Smooth muscle cell (in vitro differentiated cells): ENCODE results near the gene GABRA6. TPM values are rescaled to one million over a fixed set of nuclear protein-coding genes. Genes with fewer than 3 reads are reported as not detected.

ENCODE experiments used
- DNase-seq: peaks from one replicate; lab custom pipeline; 2025; ENCODE audit not compliant: unreplicated experiment; lab: John Stamatoyannopoulos, UW
- H2AFZ ChIP-seq: fragments of 200-600 bp; sonication (generic); 2 replicates; pipeline ENCODE4 v1.6.0; 2016; ENCODE audit warnings: antibody characterized with exemption, low read depth, mild to moderate bottlenecking
- H3F3A ChIP-seq: fragments of 200-600 bp; sonication (generic); 2 replicates; pipeline ENCODE4 v1.6.0; 2017; ENCODE audit warnings: antibody characterized with exemption, low read depth
- H3K27ac ChIP-seq: fragments of 200-600 bp; sonication (generic); 2 replicates; pipeline ENCODE4 v1.5.1; 2016; ENCODE audit warnings: low read depth, mild to moderate bottlenecking
- H3K27me3 ChIP-seq: fragments of 200-600 bp; sonication (generic); 2 replicates; pipeline ENCODE4 v1.6.1; 2016; ENCODE audit warnings: low read depth, mild to moderate bottlenecking
- H3K36me3 ChIP-seq: fragments of 200-600 bp; sonication (generic); 2 replicates; pipeline ENCODE4 v1.5.1; 2016; ENCODE audit warnings: low read depth
- H3K4me1 ChIP-seq: fragments of 200-600 bp; sonication (generic); 2 replicates; pipeline ENCODE4 v1.5.1; 2016; ENCODE audit warnings: low read depth
- H3K4me2 ChIP-seq: fragments of 200-600 bp; sonication (generic); 2 replicates; pipeline ENCODE4 v1.6.0; 2016; ENCODE audit warnings: mild to moderate bottlenecking
- H3K4me3 ChIP-seq: fragments of 200-600 bp; sonication (generic); 2 replicates; pipeline ENCODE4 v1.5.1; 2016; ENCODE audit warnings: mild to moderate bottlenecking
- H3K79me2 ChIP-seq: fragments of 200-600 bp; sonication (generic); 2 replicates; pipeline ENCODE4 v1.6.0; 2016; ENCODE audit warnings: low read depth, mild to moderate bottlenecking
- H3K9ac ChIP-seq: fragments of 200-600 bp; sonication (generic); 2 replicates; pipeline ENCODE4 v1.6.0; 2016; ENCODE audit warnings: low read depth
- H3K9me3 ChIP-seq: fragments of 200-600 bp; sonication (generic); replicated peaks from 2 replicates; pipeline ENCODE4 v1.5.1; 2016; ENCODE audit warnings: low read depth
- H4K20me1 ChIP-seq: fragments of 200-600 bp; sonication (generic); 2 replicates; pipeline ENCODE4 v1.6.0; 2016; ENCODE audit warnings: low read depth
- CTCF ChIP-seq: fragments of 200-600 bp; sonication (generic); IDR thresholded peaks from 2 replicates; pipeline ENCODE4 v1.5.1; 2017; ENCODE audit warnings: borderline replicate concordance, mild to moderate bottlenecking, antibody characterized with exemption; ENCODE audit not compliant: insufficient read depth, poor library complexity, severe bottlenecking
- WGBS: methylation state at CpG from one replicate; pipeline ENCODE4 v1.1.7; 2016; ENCODE audit warnings: low lambda C conversion rate; 5-methylcytosine and 5-hydroxymethylcytosine counted together
- polyA plus RNA-seq: library from polyadenylated mRNA; unstranded; fragments of >200 nt; fragmentation: Nextera tagmentation; extraction: Ambion mirVana; gene quantifications from 2 replicates; pipeline ENCODE4 v1.2.1, GENCODE V29; 2016
- total RNA-seq: library from RNA; depleted of rRNA; stranded (reverse); fragments of >200 nt; gene quantifications from 2 replicates; pipeline ENCODE4 v1.2.3, GENCODE V29; 2014

The GABRA6 gene
- total and polyA plus RNA-seq, 2 experiments from 2014 or later: not detected

- TF ChIP-seq CTCF: no peak
- Histone ChIP-seq H3K4me2 (no peak overlapping the region), H3K9ac (no peak overlapping the region), H3K4me1 (no peaks in the 10 kb centered on the region), H2AFZ (no peak overlapping the region), H3K9me3 (no peaks in the 10 kb centered on the region), H3F3A (no peaks in the 10 kb centered on the region), H4K20me1 (no peaks in the 10 kb centered on the region), H3K79me2 (no peaks in the 10 kb centered on the region), H3K4me3 (no peak overlapping the region), H3K27me3 (no peaks in the 10 kb centered on the region), H3K36me3 (no peaks in the 10 kb centered on the region), H3K27ac (no peak overlapping the region)
- 57% methylated on average over 2 of the region's 2 CpGs for WGBS
- DNase-seq: no peak
Measured at GRCh38 chr5:161713042-161713441, 27.5 kb downstream of the GABRA6 start.

- H3K27me3 ChIP-seq: no peaks in the 10 kb centered on the region
- no peak overlapping the region for H3K4me3 ChIP-seq
- 94% methylated on average over 1 of the region's 1 CpG for WGBS
- H3K9me3 ChIP-seq: no peaks in the 10 kb centered on the region
- H3K36me3 ChIP-seq: no peaks in the 10 kb centered on the region
- no peak overlapping the region for H2AFZ ChIP-seq
- no peak overlapping the region for H3K4me2 ChIP-seq
- H4K20me1 ChIP-seq: no peaks in the 10 kb centered on the region
- H3F3A ChIP-seq: no peaks in the 10 kb centered on the region
- TF ChIP-seq CTCF: no peak
- no peak overlapping the region for H3K27ac ChIP-seq
- H3K9ac ChIP-seq: no peak overlapping the region
- DNase-seq: no peak
- H3K79me2 ChIP-seq: no peaks in the 10 kb centered on the region
- no peaks in the 10 kb centered on the region for H3K4me1 ChIP-seq
Measured at GRCh38 chr5:161719157-161719556, 33.6 kb downstream of the GABRA6 start.

GRCh38 chr5:161720460-161720859, 34.9 kb downstream of the GABRA6 start:
- Histone ChIP-seq H3F3A (no peaks in the 10 kb centered on the region), H3K27ac (no peak overlapping the region), H3K36me3 (no peaks in the 10 kb centered on the region), H3K9ac (no peak overlapping the region), H3K9me3 (no peaks in the 10 kb centered on the region), H3K4me3 (no peak overlapping the region), H3K79me2 (no peaks in the 10 kb centered on the region), H3K4me1 (no peaks in the 10 kb centered on the region), H3K27me3 (no peaks in the 10 kb centered on the region), H4K20me1 (no peaks in the 10 kb centered on the region), H2AFZ (no peak overlapping the region), H3K4me2 (no peak overlapping the region)
- no peak for DNase-seq
- TF ChIP-seq CTCF: no peak

GRCh38 chr5:161734741-161735140, 49.2 kb downstream of the GABRA6 start:
- Histone ChIP-seq H2AFZ (no peak overlapping the region), H3K27ac (no peak overlapping the region), H3K36me3 (no peaks in the 10 kb centered on the region)

More at GRCh38 chr5:161734741-161735140, 49.2 kb downstream of the GABRA6 start:
- no peak for DNase-seq
- 78% methylated on average over 1 of the region's 1 CpG for WGBS
- Histone ChIP-seq H3K79me2 (no peaks in the 10 kb centered on the region), H3F3A (no peaks in the 10 kb centered on the region), H4K20me1 (no peaks in the 10 kb centered on the region), H3K4me3 (no peak overlapping the region), H3K27me3 (no peaks in the 10 kb centered on the region), H3K4me2 (no peak overlapping the region), H3K9me3 (no peaks in the 10 kb centered on the region), H3K9ac (no peak overlapping the region), H3K4me1 (no peaks in the 10 kb centered on the region)
- TF ChIP-seq CTCF: no peak
